ENCODE measurements around the gene KCND3. TPM values are rescaled to one million over a fixed set of nuclear protein-coding genes. Genes with fewer than 3 reads are reported as not detected.

Gene KCND3
- total RNA-seq, 3 donors from 2014 or later (not counting 1 experiment from before 2014, with no cell fraction given), result 0.07 to 0.16 TPM; not detected in 1

DNA sequence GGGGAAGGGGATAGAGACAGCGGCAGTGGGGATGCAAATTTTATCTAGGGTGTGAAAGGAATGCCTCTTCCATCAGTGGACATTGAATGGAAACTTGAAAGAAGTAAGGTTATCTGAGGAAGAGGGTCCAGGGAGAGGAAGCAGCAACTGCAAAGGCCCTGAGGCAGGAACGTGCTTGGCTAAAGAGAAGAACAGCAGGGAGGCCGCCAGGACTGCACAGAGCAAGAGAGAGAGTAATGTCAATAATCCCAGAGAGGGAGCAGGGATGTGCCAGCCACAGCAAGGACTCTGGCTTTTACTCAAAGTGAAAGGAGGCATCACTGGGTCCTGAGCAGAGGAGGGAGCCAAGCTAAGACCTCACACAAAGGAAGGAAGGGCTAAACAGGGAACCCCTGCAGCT lies 50.9 kb downstream of the KCND3 start:
- H3K9me3 ChIP-seq (ENCODE audit: control insufficient read depth, insufficient read depth, low read length), result no peaks in the 10 kb centered on the region
- DNase-seq (no peak), ATAC-seq (no peak)
- TF ChIP-seq, protein P1, sequence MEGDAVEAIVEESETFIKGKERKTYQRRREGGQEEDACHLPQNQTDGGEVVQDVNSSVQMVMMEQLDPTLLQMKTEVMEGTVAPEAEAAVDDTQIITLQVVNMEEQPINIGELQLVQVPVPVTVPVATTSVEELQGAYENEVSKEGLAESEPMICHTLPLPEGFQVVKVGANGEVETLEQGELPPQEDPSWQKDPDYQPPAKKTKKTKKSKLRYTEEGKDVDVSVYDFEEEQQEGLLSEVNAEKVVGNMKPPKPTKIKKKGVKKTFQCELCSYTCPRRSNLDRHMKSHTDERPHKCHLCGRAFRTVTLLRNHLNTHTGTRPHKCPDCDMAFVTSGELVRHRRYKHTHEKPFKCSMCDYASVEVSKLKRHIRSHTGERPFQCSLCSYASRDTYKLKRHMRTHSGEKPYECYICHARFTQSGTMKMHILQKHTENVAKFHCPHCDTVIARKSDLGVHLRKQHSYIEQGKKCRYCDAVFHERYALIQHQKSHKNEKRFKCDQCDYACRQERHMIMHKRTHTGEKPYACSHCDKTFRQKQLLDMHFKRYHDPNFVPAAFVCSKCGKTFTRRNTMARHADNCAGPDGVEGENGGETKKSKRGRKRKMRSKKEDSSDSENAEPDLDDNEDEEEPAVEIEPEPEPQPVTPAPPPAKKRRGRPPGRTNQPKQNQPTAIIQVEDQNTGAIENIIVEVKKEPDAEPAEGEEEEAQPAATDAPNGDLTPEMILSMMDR (IDR thresholded peaks at IDR 0.05), result no peak
- H3K27ac ChIP-seq (ENCODE audit: low read length), result no peak overlapping the region
- Mint-ChIP-seq H3K27ac (no peak overlapping the region), H3K27me3 (ENCODE audit: low read depth in 2 of 2) (peaks cover 18 to 21% of the 10 kb centered on the region in 2 donors), H3K4me3 (no peak overlapping the region), H3K4me1 (no peaks in the 10 kb centered on the region), H3K9me3 (no peaks in the 10 kb centered on the region), H3K36me3 (no peaks in the 10 kb centered on the region)
- H3K4me1 ChIP-seq (ENCODE audit: control insufficient read depth, insufficient read depth, low read length), result no peaks in the 10 kb centered on the region
- intact Hi-C loops (cut with micrococcal nuclease), result no loop called here
- no peak overlapping the region for H3K4me3 ChIP-seq (ENCODE audit: low read length)
- 92% methylated on average over 3 of the region's 3 CpGs for WGBS (ENCODE audit: insufficient coverage)
- no peaks in the 10 kb centered on the region for H3K36me3 ChIP-seq (ENCODE audit: control insufficient read depth, insufficient read depth, low read length)
- no peaks in the 10 kb centered on the region for H3K27me3 ChIP-seq (ENCODE audit: control insufficient read depth, insufficient read depth, low read length)

DNA sequence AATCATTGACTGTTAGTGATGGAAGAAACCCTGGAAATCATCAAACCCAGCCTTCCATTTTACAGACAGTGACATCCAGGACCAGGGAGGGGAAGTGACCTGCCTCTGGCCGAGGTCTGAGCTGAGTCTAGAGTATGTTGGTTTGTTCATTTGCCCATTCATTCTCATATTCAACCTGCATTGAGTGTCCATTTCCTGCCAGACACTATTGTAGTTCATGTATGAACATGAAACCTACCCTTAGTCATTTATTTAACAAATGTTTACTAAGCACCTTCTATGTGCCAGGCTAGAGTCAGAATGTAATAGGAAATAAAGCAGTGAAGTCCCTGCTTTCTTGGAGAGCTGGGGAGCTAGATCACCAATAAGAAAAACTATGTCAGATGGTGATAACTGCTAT lies 51.3 kb downstream of the KCND3 start:
- Histone ChIP-seq H3K4me3 (ENCODE audit: low read length) (no peak overlapping the region), H3K36me3 (ENCODE audit: control insufficient read depth, insufficient read depth, low read length) (no peaks in the 10 kb centered on the region), H3K9me3 (ENCODE audit: control insufficient read depth, insufficient read depth, low read length) (no peaks in the 10 kb centered on the region), H3K4me1 (ENCODE audit: control insufficient read depth, insufficient read depth, low read length) (no peaks in the 10 kb centered on the region), H3K27ac (ENCODE audit: low read length) (no peak overlapping the region), H3K27me3 (ENCODE audit: control insufficient read depth, insufficient read depth, low read length) (no peaks in the 10 kb centered on the region)
- WGBS (ENCODE audit: insufficient coverage), result no CpG with 5 or more reads among the region's 1 CpG
- TF ChIP-seq, protein P1 (IDR thresholded peaks at IDR 0.05), result no peak
- no peak for ATAC-seq
- Mint-ChIP-seq H3K4me3 (no peak overlapping the region), H3K27me3 (ENCODE audit: low read depth in 2 of 2) (peaks cover 18 to 21% of the 10 kb centered on the region in 2 donors), H3K4me1 (no peaks in the 10 kb centered on the region), H3K9me3 (no peaks in the 10 kb centered on the region), H3K27ac (no peak overlapping the region), H3K36me3 (no peaks in the 10 kb centered on the region)
- intact Hi-C loops (cut with micrococcal nuclease), result no loop called here
- DNase-seq, result no peak

DNA sequence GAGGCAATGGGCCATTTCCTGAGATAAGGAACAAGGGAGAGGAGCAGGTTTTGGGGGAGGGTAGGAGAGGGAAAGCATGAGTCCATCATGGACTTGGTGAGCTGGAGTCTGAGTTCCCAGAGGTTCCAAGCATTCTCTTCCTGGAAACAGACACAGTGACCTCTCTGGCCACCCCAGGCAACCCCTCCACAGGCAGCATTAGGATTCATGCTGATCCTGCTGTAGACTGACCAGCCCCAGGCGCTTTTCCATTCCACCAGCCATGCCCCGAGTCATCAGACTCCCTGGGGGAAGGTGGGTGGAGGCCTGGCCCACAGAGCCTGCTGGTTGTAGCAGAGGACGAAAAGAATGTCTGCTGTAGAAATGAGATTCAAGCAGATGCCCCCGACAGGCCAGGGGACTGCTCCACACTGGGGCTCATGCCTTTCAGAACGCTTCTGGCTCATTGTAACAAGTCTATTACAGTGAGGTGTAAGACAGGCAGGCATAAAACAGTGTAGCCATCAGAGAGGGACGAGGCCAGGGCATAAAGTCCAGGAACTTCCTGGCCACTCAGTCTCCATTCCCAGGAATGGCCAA lies 52.2 kb downstream of the KCND3 start:
- no peaks in the 10 kb centered on the region for H3K4me1 ChIP-seq (ENCODE audit: control insufficient read depth, insufficient read depth, low read length)
- no peaks in the 10 kb centered on the region for H3K9me3 Mint-ChIP-seq
- H3K4me1 Mint-ChIP-seq, result no peaks in the 10 kb centered on the region
- H3K27ac ChIP-seq (ENCODE audit: low read length), result no peak overlapping the region
- H3K36me3 Mint-ChIP-seq, result no peaks in the 10 kb centered on the region
- DNase-seq (no peak), ATAC-seq (no peak)
- H3K27ac Mint-ChIP-seq, result no peak overlapping the region
- no peaks in the 10 kb centered on the region for H3K36me3 ChIP-seq (ENCODE audit: control insufficient read depth, insufficient read depth, low read length)
- intact Hi-C loops (cut with micrococcal nuclease), result no loop called here
- H3K4me3 ChIP-seq (ENCODE audit: low read length), result no peak overlapping the region
- WGBS (ENCODE audit: insufficient coverage), result 65% methylated on average over 6 of the region's 6 CpGs
- H3K27me3 Mint-ChIP-seq (ENCODE audit: low read depth in 2 of 2), result peaks cover 16 to 21% of the 10 kb centered on the region in 2 donors
- H3K9me3 ChIP-seq (ENCODE audit: control insufficient read depth, insufficient read depth, low read length), result no peaks in the 10 kb centered on the region
- H3K4me3 Mint-ChIP-seq, result no peak overlapping the region
- TF ChIP-seq, protein P1 (IDR thresholded peaks at IDR 0.05), result no peak
- no peaks in the 10 kb centered on the region for H3K27me3 ChIP-seq (ENCODE audit: control insufficient read depth, insufficient read depth, low read length)

Data from natural killer cell (primary cell).